GM19324 (cell line): ENCODE measurements around the gene ARMC8.

ENCODE experiments used
- ATAC-seq: cut with Tn5 transposase; IDR thresholded peaks from one replicate; pipeline ENCODE4 v1.9.1; 2021; ENCODE audit warnings: mild to moderate bottlenecking, moderate library complexity; ENCODE audit not compliant: unreplicated experiment, low FRiP score

ARMC8 gene

DNA sequence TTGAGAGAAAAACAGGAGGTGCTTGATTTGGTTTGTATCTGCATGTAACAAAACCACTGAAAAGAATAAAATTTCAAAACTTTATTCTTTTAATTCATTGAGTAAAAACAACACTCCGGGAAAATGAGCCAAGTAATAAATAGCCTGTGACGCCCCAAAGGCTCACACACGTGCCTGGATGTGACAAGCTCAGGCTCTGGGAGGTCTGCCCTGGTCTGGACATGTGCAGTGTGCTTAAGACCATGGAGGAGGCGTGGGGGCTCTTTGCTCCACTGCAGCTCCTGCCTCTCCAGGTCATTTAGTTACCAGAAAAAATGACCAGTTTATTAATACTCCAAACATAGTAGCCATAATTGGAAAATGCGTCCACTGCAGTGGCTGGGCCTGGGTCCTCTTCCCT lies 151.1 kb downstream of the ARMC8 start:
- no peak for ATAC-seq

DNA sequence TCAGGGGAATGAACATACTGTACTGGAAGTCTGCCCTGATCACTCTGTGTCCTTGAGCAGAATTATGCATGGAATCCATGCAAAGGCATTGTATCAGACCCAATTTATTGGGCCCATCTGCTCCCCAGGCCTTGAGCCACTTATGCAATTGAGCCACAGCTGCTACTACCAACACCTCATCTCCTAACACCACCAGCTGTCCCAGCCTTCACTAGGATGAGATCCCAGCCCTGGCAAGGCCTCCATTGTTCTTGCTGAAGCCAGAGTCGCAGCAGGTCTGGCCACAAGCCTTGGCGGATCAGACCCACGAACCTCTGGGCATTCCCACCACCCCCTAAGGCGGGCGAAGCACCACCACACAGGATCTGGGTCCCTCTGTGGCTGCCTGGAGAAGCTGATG lies 151.7 kb downstream of the ARMC8 start:
- ATAC-seq: no peak

DNA sequence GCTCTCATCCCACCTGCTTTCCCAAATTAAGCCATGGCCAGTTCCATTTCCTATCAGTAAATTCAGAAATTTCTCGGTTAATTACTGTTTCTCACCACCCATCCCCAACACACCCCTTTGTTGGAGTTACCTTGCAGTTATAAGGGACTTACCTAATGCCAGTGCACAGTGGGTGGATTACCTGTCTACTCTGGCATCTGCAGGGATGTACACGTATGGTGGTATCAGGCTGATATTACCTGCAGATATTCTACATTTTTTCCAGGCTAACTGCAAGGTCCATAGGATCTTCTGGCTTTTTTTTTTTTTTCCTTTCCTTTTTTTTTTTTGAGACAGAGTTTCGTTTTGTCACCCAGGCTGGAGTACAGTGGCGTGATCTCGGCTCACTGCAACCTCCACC lies 153.4 kb downstream of the ARMC8 start:
- no peak for ATAC-seq

DNA sequence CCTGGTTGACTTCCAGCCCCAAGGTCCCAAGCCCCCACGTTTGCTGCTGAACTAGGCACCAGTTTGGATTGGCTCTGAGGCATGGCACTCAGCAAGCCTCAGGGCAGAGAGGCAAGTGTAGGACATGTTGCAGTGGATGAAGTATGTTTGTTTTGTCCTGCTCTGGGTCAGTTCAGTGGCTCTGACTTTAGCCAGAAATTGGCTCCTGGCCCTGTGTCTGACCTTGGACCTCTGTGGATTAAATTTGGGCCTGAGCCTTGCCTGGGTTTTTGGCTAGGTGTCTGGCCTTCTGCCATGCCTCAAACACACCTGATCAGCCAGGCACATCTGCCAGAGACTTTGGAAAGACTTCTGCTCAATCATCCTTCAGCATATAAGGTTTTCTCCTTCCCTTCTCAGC lies 157.7 kb downstream of the ARMC8 start:
- no peak for ATAC-seq
